Measurements from ENCODE around the gene COL15A1. TPM values are rescaled to one million over a fixed set of nuclear protein-coding genes. Genes with fewer than 3 reads are reported as not detected.
A peak's percentile ranks its signal among the peaks of the same experiment; 100 is the strongest.

The COL15A1 gene
- total RNA-seq, 4 donors from 2014 or later = 20.7 to 98.5 (median 55.0) TPM

GRCh38 chr9:99016681-99017387 is 73.1 kb downstream of the COL15A1 start:
- TF ChIP-seq CTCF (IDR thresholded peaks at IDR 0.05) = no peak
- ATAC-seq (ENCODE audit: low FRiP score) = no peak
- no peak for DNase-seq (ENCODE audit: low spot score)

- no peak for TF ChIP-seq CTCF (IDR thresholded peaks at IDR 0.05)
- DNase-seq (ENCODE audit: low spot score) (no peak), ATAC-seq (ENCODE audit: low FRiP score) (no peak)
Observed at GRCh38 chr9:99018653-99019052, 74.9 kb downstream of the COL15A1 start.

GRCh38 chr9:99019510-99020331 is 76.0 kb downstream of the COL15A1 start:
- no peak for DNase-seq (ENCODE audit: low spot score)
- no peak for TF ChIP-seq CTCF (IDR thresholded peaks at IDR 0.05)

GRCh38 chr9:99020786-99021436 is 77.2 kb downstream of the COL15A1 start:
- no peak for TF ChIP-seq CTCF (IDR thresholded peaks at IDR 0.05)
- DNase-seq (ENCODE audit: low spot score) (no peak), ATAC-seq (ENCODE audit: low FRiP score) (no peak)

More at GRCh38 chr9:99019510-99020331, 76.0 kb downstream of the COL15A1 start:
- ATAC-seq (ENCODE audit: low FRiP score) = peak; percentile 52

- DNase-seq (ENCODE audit: low spot score) (no peak), ATAC-seq (ENCODE audit: low FRiP score) (no peak)
- no peak for TF ChIP-seq CTCF (IDR thresholded peaks at IDR 0.05)
Observed at GRCh38 chr9:99021512-99021911, 77.8 kb downstream of the COL15A1 start.

- ATAC-seq (ENCODE audit: low FRiP score) (no peak), DNase-seq (ENCODE audit: low spot score) (no peak)
Observed at GRCh38 chr9:99023231-99023630, 79.5 kb downstream of the COL15A1 start.

More at GRCh38 chr9:99023231-99023630, 79.5 kb downstream of the COL15A1 start:
- TF ChIP-seq CTCF (IDR thresholded peaks at IDR 0.05) = no peak
